NOMO-1 treated with dmso at 0.1 percent for 144 hours (cell line): ENCODE measurements around the gene MSANTD4.
"Not testable (repeated sequence)": the region's sequence is repeated elsewhere in the genome, so short reads cannot be mapped to it uniquely, and the experiment has no call there.

Source experiments
- DNase-seq: peaks from one replicate; lab custom pipeline; 2025; ENCODE audit not compliant: unreplicated experiment; lab: John Stamatoyannopoulos, UW

Gene MSANTD4

GRCh38 chr11:106014620-106015019 lies 7.4 kb downstream of the MSANTD4 start:
- DNase-seq: no peak

GRCh38 chr11:106014035-106014434 lies 8.0 kb downstream of the MSANTD4 start:
- DNase-seq: no peak

- no peak for DNase-seq
Measured at GRCh38 chr11:106012744-106013143, 9.3 kb downstream of the MSANTD4 start.

GRCh38 chr11:106011481-106011880 lies 10.6 kb downstream of the MSANTD4 start:
- DNase-seq: no peak

GRCh38 chr11:106003094-106003493 lies 18.9 kb downstream of the MSANTD4 start:
- not testable (repeated sequence) for DNase-seq

- DNase-seq: no peak
Measured at GRCh38 chr11:106001304-106002012, 20.6 kb downstream of the MSANTD4 start.

- DNase-seq: no peak
Measured at GRCh38 chr11:105991888-105992287, 30.2 kb downstream of the MSANTD4 start.

- no peak for DNase-seq
Measured at GRCh38 chr11:105989124-105989523, 32.9 kb downstream of the MSANTD4 start.

- no peak for DNase-seq
Measured at GRCh38 chr11:105988197-105988596, 33.8 kb downstream of the MSANTD4 start.

- DNase-seq: no peak
Measured at GRCh38 chr11:105986554-105986953, 35.5 kb downstream of the MSANTD4 start.

- DNase-seq: no peak
Measured at GRCh38 chr11:105979997-105980703, 41.9 kb downstream of the MSANTD4 start.

GRCh38 chr11:105975128-105975527 lies 46.9 kb downstream of the MSANTD4 start:
- no peak for DNase-seq

GRCh38 chr11:105969756-105970155 lies 52.3 kb downstream of the MSANTD4 start:
- no peak for DNase-seq

GRCh38 chr11:105968021-105968697 lies 53.9 kb downstream of the MSANTD4 start:
- no peak for DNase-seq

- DNase-seq: no peak
Measured at GRCh38 chr11:105960252-105961245, 61.5 kb downstream of the MSANTD4 start.
